A549 (cell line): Measurements from ENCODE around the gene TMEM218. TPM values are rescaled to one million over a fixed set of nuclear protein-coding genes. Genes with fewer than 3 reads are reported as not detected.

Experiments
- ATAC-seq, 2 experiments: fragments of 200-7000 bp in 1 of 2; fragments of >200 bp in 1 of 2; cut with Nextera tagmentation in 1 of 2; cut with Tn5 transposase in 1 of 2; 3 replicates each; pipeline versions ENCODE4 v1.8.0 to v1.9.1; 2018 to 2020; ENCODE audit warnings: mild to moderate bottlenecking in 1 of 2, moderate library complexity in 1 of 2
- CTCF ChIA-PET: fragments of 300-600 bp; sonication (Branson Sonifier 250); formaldehyde crosslinking; extraction: SDS; loops from one replicate; lab custom pipeline; 2021; ENCODE audit warnings: antibody characterized with exemption, inconsistent platforms; lab: Yijun Ruan, JAX
- POLR2A ChIA-PET: fragments of 350-600 bp; formaldehyde crosslinking; extraction: SDS; loops from one replicate; lab custom pipeline; 2021; ENCODE audit warnings: antibody characterized with exemption, inconsistent platforms; lab: Yijun Ruan, JAX
- DNase-seq, 2 experiments: peaks; one replicate each; pipeline versions ENCODE4 v3.0.0 to v3.0.0-alpha.2; 2011 to 2016; ENCODE audit warnings: low read depth in 1 of 2, low spot score in 1 of 2
- FAIRE-seq: peaks from 2 replicates; lab custom pipeline; 2011; peaks lifted over from hg19 to GRCh38; lab: Jason Lieb, UNC
- H3K27ac ChIP-seq, 2 experiments: fragments of >200 bp; sonication (Bioruptor Twin); formaldehyde crosslinking; 3 replicates each; pipeline ENCODE4 v1.5.1; 2016 to 2017
- H3K4me1 ChIP-seq: fragments of >200 bp; sonication (Bioruptor Twin); formaldehyde crosslinking; 3 replicates; pipeline ENCODE4 v1.6.1; 2016
- H3K4me2 ChIP-seq: fragments of >200 bp; sonication (Bioruptor Twin); formaldehyde crosslinking; 3 replicates; pipeline ENCODE4 v1.6.1; 2016
- H3K4me3 ChIP-seq: fragments of >200 bp; sonication (Bioruptor Twin); formaldehyde crosslinking; 3 replicates; pipeline ENCODE4 v1.5.1; 2016
- H3K9me3 ChIP-seq: fragments of >200 bp; sonication (Bioruptor Twin); formaldehyde crosslinking; 3 replicates; pipeline ENCODE4 v1.6.1; 2016
- BHLHE40 ChIP-seq: IDR thresholded peaks from 2 replicates; pipeline ENCODE4 v1.6.1; 2012; ENCODE audit warnings: low read depth, low read length, inconsistent platforms
- CBX8 ChIP-seq: fragments of 200-600 bp; sonication (generic); IDR thresholded peaks from 2 replicates; pipeline ENCODE4 v1.6.1; 2016
- CHD2 ChIP-seq: fragments of 150-350 bp; IDR thresholded peaks from 2 replicates; pipeline ENCODE4 v1.6.1; 2014; ENCODE audit warnings: low read length; ENCODE audit not compliant: partially characterized antibody
- CHD4 ChIP-seq: fragments of 200-600 bp; sonication (generic); IDR thresholded peaks from 2 replicates; pipeline ENCODE4 v1.6.1; 2016; ENCODE audit warnings: antibody characterized with exemption, mild to moderate bottlenecking, borderline replicate concordance
- FOSB ChIP-seq: fragments of 250-450 bp; sonication (Bioruptor Pico); IDR thresholded peaks from 2 replicates; pipeline ENCODE4 v1.5.0; 2020; ENCODE audit warnings: mild to moderate bottlenecking, moderate library complexity
- FOSL2 ChIP-seq, 2 experiments: fragments of 450-650 bp in 1 of 2; fragments of >200 bp in 1 of 2; sonication (Bioruptor Twin) in 1 of 2; formaldehyde crosslinking; IDR thresholded peaks; 2 replicates each; pipeline versions ENCODE4 v1.5.0 to v1.6.1; 2016 to 2020; ENCODE audit warnings: mild to moderate bottlenecking in 1 of 2, moderate library complexity in 1 of 2
- GATA3 ChIP-seq: IDR thresholded peaks from 2 replicates; pipeline ENCODE4 v1.6.1; 2012; ENCODE audit warnings: borderline replicate concordance
- HOXA7 ChIP-seq: fragments of 250-450 bp; sonication (Bioruptor Pico); IDR thresholded peaks from 2 replicates; pipeline ENCODE4 v1.5.0; 2020; ENCODE audit warnings: mild to moderate bottlenecking, moderate library complexity
- JUN ChIP-seq, 2 experiments: fragments of >200 bp; sonication (Bioruptor Twin); formaldehyde crosslinking; IDR thresholded peaks; 2 replicates in 1 of 2; 3 replicates in 1 of 2; pipeline ENCODE4 v1.6.1; 2016 to 2017
- JUNB ChIP-seq: fragments of >200 bp; sonication (Bioruptor Twin); formaldehyde crosslinking; IDR thresholded peaks from 2 replicates; pipeline ENCODE4 v1.6.1; 2016
- MAX ChIP-seq: IDR thresholded peaks from 2 replicates; pipeline ENCODE4 v1.6.1; 2012
- NFE2L2 ChIP-seq: fragments of 150-350 bp; conservative IDR thresholded peaks from 2 replicates; pipeline ENCODE4 v1.6.1; 2014; ENCODE audit warnings: low read length
- POLR2AphosphoS2 ChIP-seq: conservative IDR thresholded peaks from 2 replicates; pipeline ENCODE4 v1.6.1; 2012; ENCODE audit warnings: low read length, improper control_type of control experiment, inconsistent platforms
- RARB ChIP-seq: fragments of 250-450 bp; sonication (Bioruptor Pico); IDR thresholded peaks from 2 replicates; pipeline ENCODE4 v1.8.0; 2021; ENCODE audit warnings: mild to moderate bottlenecking, moderate library complexity
- RCOR1 ChIP-seq: fragments of 150-350 bp; IDR thresholded peaks from 2 replicates; pipeline ENCODE4 v1.6.1; 2014; ENCODE audit warnings: antibody characterized with exemption, low read length, low read depth
- RFX5 ChIP-seq: fragments of 450-650 bp; IDR thresholded peaks from 2 replicates; pipeline ENCODE4 v1.7.1; 2014; ENCODE audit warnings: antibody characterized with exemption, mild to moderate bottlenecking, moderate library complexity
- SMC3 ChIP-seq: fragments of >200 bp; sonication (Bioruptor Twin); formaldehyde crosslinking; IDR thresholded peaks from 3 replicates; pipeline ENCODE4 v1.6.1; 2018; ENCODE audit warnings: inconsistent platforms
- ZC3H11A ChIP-seq: fragments of 450-650 bp; IDR thresholded peaks from 2 replicates; pipeline ENCODE4 v1.6.1; 2014; ENCODE audit warnings: antibody characterized with exemption, mild to moderate bottlenecking
- ZFP36 ChIP-seq: fragments of 450-650 bp; IDR thresholded peaks from 2 replicates; pipeline ENCODE4 v1.6.1; 2014; ENCODE audit warnings: borderline replicate concordance; ENCODE audit not compliant: partially characterized antibody
- ZSCAN20 ChIP-seq: fragments of 250-450 bp; sonication (Bioruptor Pico); IDR thresholded peaks from 2 replicates; pipeline ENCODE4 v1.8.0; 2022; ENCODE audit warnings: mild to moderate bottlenecking, moderate library complexity
- WGBS: methylation state at CpG from one replicate; pipeline ENCODE4 v1.1.6; 2017; ENCODE audit errors: missing lambda C conversion rate; 5-methylcytosine and 5-hydroxymethylcytosine counted together
- polyA plus RNA-seq, 4 experiments: library from polyadenylated mRNA; depleted of rRNA in 3 of 4; stranded (reverse); fragments of >200 nt; fragmentation: RNase III in 1 of 4; extraction: RNeasy Plus Mini Kit Qiagen cat#74134 plus additional on column Dnase treatment in 1 of 4; gene quantifications; 2 replicates in 3 of 4; 3 replicates in 1 of 4; pipeline ENCODE4 v1.2.3, GENCODE V29; 2011 to 2017
- TF ChIP-seq, protein P1 (sequence below): IDR thresholded peaks from 2 replicates; pipeline ENCODE4 v1.6.1; 2012; ENCODE audit warnings: low read depth, borderline replicate concordance
- TF ChIP-seq, protein P2 (sequence below): fragments of 250-450 bp; sonication (Bioruptor Pico); IDR thresholded peaks from 2 replicates; pipeline ENCODE4 v1.5.0; 2021; ENCODE audit warnings: mild to moderate bottlenecking, moderate library complexity, borderline replicate concordance
- TF ChIP-seq, protein P3 (sequence below): fragments of 150-350 bp; IDR thresholded peaks from 2 replicates; pipeline ENCODE4 v1.6.1; 2014; ENCODE audit warnings: low read depth, mild to moderate bottlenecking, low read length

Gene TMEM218
- polyA plus RNA-seq, 2 of the 4 experiments (the other 2 are of a cell fraction): 29.1 to 34.6 TPM

- 75% methylated on average over 14 of the region's 14 CpGs for WGBS
- Histone ChIP-seq H3K4me3 (no peak overlapping the region), H3K9me3 (no peaks in the 10 kb centered on the region), H3K4me2 (no peak overlapping the region), H3K27ac (no peak overlapping the region), H3K4me1 (no peaks in the 10 kb centered on the region)
- DNase-seq (no peak), ATAC-seq (no peak), FAIRE-seq (no peak)
- CTCF ChIA-PET: interaction anchor here (2.4 kb wide), 1 partner anchor 13 kb away, joined by 7 read pairs; no protein-coding TSS in a partner anchor
- POLR2A ChIA-PET: no interaction called here
- TF ChIP-seq RCOR1 (no peak), FOSL2 (IDR thresholded peaks at IDR 0.05) (no peak), FOSL2 (CRISPR knock-in tag; IDR thresholded peaks at IDR 0.05) (no peak), CHD2 (no peak)
- TF ChIP-seq, protein P1, sequence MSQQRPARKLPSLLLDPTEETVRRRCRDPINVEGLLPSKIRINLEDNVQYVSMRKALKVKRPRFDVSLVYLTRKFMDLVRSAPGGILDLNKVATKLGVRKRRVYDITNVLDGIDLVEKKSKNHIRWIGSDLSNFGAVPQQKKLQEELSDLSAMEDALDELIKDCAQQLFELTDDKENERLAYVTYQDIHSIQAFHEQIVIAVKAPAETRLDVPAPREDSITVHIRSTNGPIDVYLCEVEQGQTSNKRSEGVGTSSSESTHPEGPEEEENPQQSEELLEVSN: no peak
Observed at GRCh38 chr11:125078516-125079140, 32.8 kb downstream of the TMEM218 start.

DNA sequence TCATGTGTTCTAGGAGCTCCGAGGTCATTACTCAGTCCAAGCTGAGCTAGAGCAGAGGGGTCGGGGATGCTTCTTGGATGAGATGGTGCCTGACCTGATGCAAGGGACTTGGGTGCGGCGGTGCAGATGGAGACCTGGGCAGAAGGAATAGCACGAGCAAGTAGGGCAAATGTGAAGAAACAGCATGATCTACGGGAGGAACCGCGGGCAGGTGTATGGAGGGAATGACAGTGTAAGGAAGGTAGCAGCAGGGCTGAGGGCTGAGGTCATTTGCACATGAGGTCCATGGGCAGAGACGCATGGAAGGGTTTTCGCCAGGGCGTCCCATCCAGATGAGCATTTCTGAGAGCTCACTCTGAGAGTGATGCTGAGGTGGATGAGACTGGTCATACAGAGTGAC is 33.4 kb downstream of the TMEM218 start:
- Histone ChIP-seq H3K27ac (no peak overlapping the region), H3K4me3 (no peak overlapping the region), H3K4me2 (no peak overlapping the region), H3K4me1 (no peaks in the 10 kb centered on the region), H3K9me3 (no peaks in the 10 kb centered on the region)
- POLR2A ChIA-PET: no interaction called here
- CTCF ChIA-PET: interaction anchor here (2.4 kb wide), 1 partner anchor 13 kb away, joined by 7 read pairs; no protein-coding TSS in a partner anchor
- DNase-seq (no peak), FAIRE-seq (no peak), ATAC-seq (no peak)
- 69% methylated on average over 11 of the region's 11 CpGs for whole genome bisulfite sequencing
- no peak for TF ChIP-seq POLR2AphosphoS2
- TF ChIP-seq RFX5: no peak
- no peak for TF ChIP-seq CHD2
- TF ChIP-seq ZSCAN20 (CRISPR knock-in tag): no peak

- POLR2A ChIA-PET: no interaction called here
- Histone ChIP-seq H3K9me3 (no peaks in the 10 kb centered on the region), H3K4me2 (no peak overlapping the region), H3K4me3 (no peak overlapping the region), H3K4me1 (peaks cover under 1% of the 10 kb centered on the region; the same call in 2 of the 3 replicates), H3K27ac (no peak overlapping the region)
- FAIRE-seq (no peak), ATAC-seq (no peak), DNase-seq (no peak)
- WGBS: 66% methylated on average over 14 of the region's 14 CpGs
- CTCF ChIA-PET: interaction anchor here (1.2 kb wide), 1 partner anchor 15 kb away, joined by 7 read pairs; no protein-coding TSS in a partner anchor
- TF ChIP-seq BHLHE40 (no peak), JUNB (no peak), GATA3 (no peak), JUN (IDR thresholded peaks at IDR 0.05) (no peak), RFX5 (no peak), ZC3H11A (no peak), POLR2AphosphoS2 (no peak), CBX8 (no peak), ZFP36 (no peak), SMC3 (no peak), FOSL2 (IDR thresholded peaks at IDR 0.05) (no peak), FOSL2 (CRISPR knock-in tag; IDR thresholded peaks at IDR 0.05) (no peak), NFE2L2 (no peak), RARB (CRISPR knock-in tag) (no peak)
Observed at GRCh38 chr11:125076378-125076945, 35.0 kb downstream of the TMEM218 start.

DNA sequence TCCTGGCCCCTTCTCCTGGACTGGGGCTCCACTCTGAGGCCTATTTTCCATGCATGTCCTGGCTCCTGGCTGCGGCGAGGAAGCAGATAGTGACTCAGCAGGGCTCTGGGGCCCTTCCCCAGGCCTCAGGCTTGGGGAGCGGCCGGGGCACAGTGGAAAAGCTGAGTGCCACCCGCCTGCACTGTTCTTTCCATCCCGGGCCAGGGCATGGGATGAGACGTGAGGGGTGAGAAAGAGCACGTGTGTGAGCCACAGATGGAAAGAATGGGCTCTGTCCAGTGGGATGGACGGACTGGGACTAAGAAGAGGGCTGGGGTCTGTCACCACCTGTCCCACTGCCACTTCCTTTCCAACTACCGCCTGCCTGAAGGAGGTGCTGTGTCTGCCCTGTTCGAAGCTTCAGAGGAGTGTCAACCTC is 35.5 kb downstream of the TMEM218 start:
- H3K9me3 ChIP-seq: no peaks in the 10 kb centered on the region
- H3K27ac ChIP-seq: no peak overlapping the region
- H3K4me2 ChIP-seq: no peak overlapping the region
- no peak for FAIRE-seq
- TF ChIP-seq, protein P2, sequence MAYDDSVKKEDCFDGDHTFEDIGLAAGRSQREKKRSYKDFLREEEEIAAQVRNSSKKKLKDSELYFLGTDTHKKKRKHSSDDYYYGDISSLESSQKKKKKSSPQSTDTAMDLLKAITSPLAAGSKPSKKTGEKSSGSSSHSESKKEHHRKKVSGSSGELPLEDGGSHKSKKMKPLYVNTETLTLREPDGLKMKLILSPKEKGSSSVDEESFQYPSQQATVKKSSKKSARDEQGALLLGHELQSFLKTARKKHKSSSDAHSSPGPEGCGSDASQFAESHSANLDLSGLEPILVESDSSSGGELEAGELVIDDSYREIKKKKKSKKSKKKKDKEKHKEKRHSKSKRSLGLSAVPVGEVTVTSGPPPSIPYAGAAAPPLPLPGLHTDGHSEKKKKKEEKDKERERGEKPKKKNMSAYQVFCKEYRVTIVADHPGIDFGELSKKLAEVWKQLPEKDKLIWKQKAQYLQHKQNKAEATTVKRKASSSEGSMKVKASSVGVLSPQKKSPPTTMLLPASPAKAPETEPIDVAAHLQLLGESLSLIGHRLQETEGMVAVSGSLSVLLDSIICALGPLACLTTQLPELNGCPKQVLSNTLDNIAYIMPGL (CRISPR knock-in tag): no peak
- TF ChIP-seq FOSB (CRISPR knock-in tag): no peak
- no peak for TF ChIP-seq HOXA7 (CRISPR knock-in tag)
- no peak for TF ChIP-seq NFE2L2
- TF ChIP-seq CHD4: no peak
- TF ChIP-seq RARB (CRISPR knock-in tag): no peak
- TF ChIP-seq JUN (IDR thresholded peaks at IDR 0.05): no peak
- TF ChIP-seq BHLHE40: no peak
- TF ChIP-seq RFX5: no peak
- no peak for TF ChIP-seq MAX
- TF ChIP-seq, protein P3, sequence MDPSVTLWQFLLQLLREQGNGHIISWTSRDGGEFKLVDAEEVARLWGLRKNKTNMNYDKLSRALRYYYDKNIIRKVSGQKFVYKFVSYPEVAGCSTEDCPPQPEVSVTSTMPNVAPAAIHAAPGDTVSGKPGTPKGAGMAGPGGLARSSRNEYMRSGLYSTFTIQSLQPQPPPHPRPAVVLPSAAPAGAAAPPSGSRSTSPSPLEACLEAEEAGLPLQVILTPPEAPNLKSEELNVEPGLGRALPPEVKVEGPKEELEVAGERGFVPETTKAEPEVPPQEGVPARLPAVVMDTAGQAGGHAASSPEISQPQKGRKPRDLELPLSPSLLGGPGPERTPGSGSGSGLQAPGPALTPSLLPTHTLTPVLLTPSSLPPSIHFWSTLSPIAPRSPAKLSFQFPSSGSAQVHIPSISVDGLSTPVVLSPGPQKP: no peak
- TF ChIP-seq GATA3: no peak
- TF ChIP-seq, all 56 proteins: peak for 0
- no peak for DNase-seq
- ChIA-PET CTCF (no interaction called here), POLR2A (no interaction called here)
- Histone ChIP-seq H3K4me1 (peaks cover 7% of the 10 kb centered on the region), H3K4me3 (no peak overlapping the region)
- 70% methylated on average over 9 of the region's 11 CpGs for WGBS
- ATAC-seq: no peak
